DMS 273 (cell line): ENCODE results near the gene ECHDC1.
"Not testable (repeated sequence)": the region's sequence is repeated elsewhere in the genome, so short reads cannot be mapped to it uniquely, and the experiment has no call there.

Experiments used
- DNase-seq: peaks from one replicate; lab custom pipeline; 2025; ENCODE audit not compliant: unreplicated experiment; lab: John Stamatoyannopoulos, UW

Gene ECHDC1

GRCh38 chr6:127342946-127343808, at the start of gene ECHDC1:
TSS of gene ECHDC1 (minus strand) at chr6:127343609. CDS start at chr6:127331028, 12,581 bp downstream.
- DNase-seq: peak; percentile 89

- DNase-seq: no peak
Measured at GRCh38 chr6:127392301-127392700, 48.9 kb upstream of the ECHDC1 start.

GRCh38 chr6:127391094-127391953, 47.9 kb upstream of the ECHDC1 start:
- no peak for DNase-seq

- DNase-seq: no peak
Measured at GRCh38 chr6:127389706-127390105, 46.3 kb upstream of the ECHDC1 start.

- DNase-seq: no peak
Measured at GRCh38 chr6:127385668-127386430, 42.4 kb upstream of the ECHDC1 start.

GRCh38 chr6:127384848-127385247, 41.4 kb upstream of the ECHDC1 start:
- DNase-seq: not testable (repeated sequence)

GRCh38 chr6:127383988-127384387, 40.6 kb upstream of the ECHDC1 start:
- DNase-seq: no peak

GRCh38 chr6:127382413-127382812, 39.0 kb upstream of the ECHDC1 start:
- DNase-seq: no peak

GRCh38 chr6:127381384-127381783, 38.0 kb upstream of the ECHDC1 start:
- no peak for DNase-seq

GRCh38 chr6:127376685-127377084, 33.3 kb upstream of the ECHDC1 start:
- no peak for DNase-seq

GRCh38 chr6:127367023-127367375, 23.6 kb upstream of the ECHDC1 start:
- DNase-seq: no peak

- DNase-seq: peak; percentile 27
Measured at GRCh38 chr6:127366282-127367022, 23.0 kb upstream of the ECHDC1 start.

GRCh38 chr6:127365874-127366273, 22.5 kb upstream of the ECHDC1 start:
- no peak for DNase-seq

- no peak for DNase-seq
Measured at GRCh38 chr6:127352524-127352923, 9.1 kb upstream of the ECHDC1 start.

- no peak for DNase-seq
Measured at GRCh38 chr6:127349980-127350379, 6.6 kb upstream of the ECHDC1 start.

GRCh38 chr6:127348028-127348661, 4.7 kb upstream of the ECHDC1 start:
- no peak for DNase-seq

GRCh38 chr6:127347178-127347577, 3.8 kb upstream of the ECHDC1 start:
- DNase-seq: no peak

- DNase-seq: no peak
Measured at GRCh38 chr6:127345521-127345920, 2.1 kb upstream of the ECHDC1 start.

GRCh38 chr6:127343809-127344659, 625 bp upstream of the ECHDC1 start:
- peak; percentile 57 for DNase-seq
